WI38 (cell line): ENCODE measurements around the gene VGF.

Source experiments
- H3K4me3 ChIP-seq: 2 replicates; pipeline ENCODE4 v1.5.1; 2011; ENCODE audit warnings: low read depth, mild to moderate bottlenecking, control low read depth, low read length
- TF ChIP-seq, protein P1 (sequence below): IDR thresholded peaks from 2 replicates; pipeline ENCODE4 v1.5.1; 2012; ENCODE audit warnings: low read depth, mild to moderate bottlenecking, control low read depth, low read length

The VGF gene

DNA sequence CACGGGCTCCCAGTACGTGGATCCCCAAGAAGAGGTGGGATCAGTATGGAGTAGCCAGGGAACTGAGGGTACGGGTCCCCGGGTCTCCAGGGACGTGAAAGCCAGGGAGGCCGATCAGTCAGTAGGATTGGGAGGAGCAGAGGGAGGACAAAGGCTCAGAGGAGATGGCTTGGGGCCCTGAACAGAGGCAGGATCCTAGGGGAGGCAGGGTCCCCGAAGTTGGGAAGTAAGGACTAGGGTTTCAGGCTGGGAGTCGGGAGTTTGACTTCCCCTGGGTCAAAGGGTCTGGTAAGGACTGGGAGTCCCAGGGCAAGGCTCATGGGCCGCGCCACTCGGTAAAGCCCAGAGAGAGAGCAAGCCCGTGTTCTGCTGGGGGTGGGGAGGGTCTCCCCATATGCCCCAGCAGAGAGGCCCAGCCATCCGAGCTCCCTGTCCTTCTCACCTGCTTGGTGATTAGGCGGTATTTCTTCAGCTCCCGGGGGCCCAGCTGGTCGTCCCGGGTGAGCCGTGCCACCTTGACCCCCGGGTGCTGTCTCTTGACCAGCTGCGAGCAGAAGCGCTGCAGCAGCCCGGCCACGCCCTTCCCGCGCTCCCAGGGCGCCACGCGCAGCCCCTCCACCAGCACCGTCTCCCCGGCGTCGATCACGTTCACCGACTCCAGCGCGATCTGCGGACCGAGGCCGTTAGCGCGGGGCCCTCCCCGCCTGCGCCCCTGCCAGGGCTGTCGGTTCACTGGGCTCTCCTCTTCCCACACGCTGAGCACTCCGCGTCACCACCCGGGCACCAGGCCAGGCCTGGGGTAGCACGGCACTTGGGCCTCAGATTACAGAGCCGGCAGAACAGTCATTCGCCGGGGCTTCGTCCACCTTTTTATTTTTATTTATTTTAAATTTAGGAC lies 7.7 kb upstream of the VGF start:
- TF ChIP-seq, protein P1, sequence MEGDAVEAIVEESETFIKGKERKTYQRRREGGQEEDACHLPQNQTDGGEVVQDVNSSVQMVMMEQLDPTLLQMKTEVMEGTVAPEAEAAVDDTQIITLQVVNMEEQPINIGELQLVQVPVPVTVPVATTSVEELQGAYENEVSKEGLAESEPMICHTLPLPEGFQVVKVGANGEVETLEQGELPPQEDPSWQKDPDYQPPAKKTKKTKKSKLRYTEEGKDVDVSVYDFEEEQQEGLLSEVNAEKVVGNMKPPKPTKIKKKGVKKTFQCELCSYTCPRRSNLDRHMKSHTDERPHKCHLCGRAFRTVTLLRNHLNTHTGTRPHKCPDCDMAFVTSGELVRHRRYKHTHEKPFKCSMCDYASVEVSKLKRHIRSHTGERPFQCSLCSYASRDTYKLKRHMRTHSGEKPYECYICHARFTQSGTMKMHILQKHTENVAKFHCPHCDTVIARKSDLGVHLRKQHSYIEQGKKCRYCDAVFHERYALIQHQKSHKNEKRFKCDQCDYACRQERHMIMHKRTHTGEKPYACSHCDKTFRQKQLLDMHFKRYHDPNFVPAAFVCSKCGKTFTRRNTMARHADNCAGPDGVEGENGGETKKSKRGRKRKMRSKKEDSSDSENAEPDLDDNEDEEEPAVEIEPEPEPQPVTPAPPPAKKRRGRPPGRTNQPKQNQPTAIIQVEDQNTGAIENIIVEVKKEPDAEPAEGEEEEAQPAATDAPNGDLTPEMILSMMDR = no peak
- H3K4me3 ChIP-seq = peak overlapping the region; percentile 32

DNA sequence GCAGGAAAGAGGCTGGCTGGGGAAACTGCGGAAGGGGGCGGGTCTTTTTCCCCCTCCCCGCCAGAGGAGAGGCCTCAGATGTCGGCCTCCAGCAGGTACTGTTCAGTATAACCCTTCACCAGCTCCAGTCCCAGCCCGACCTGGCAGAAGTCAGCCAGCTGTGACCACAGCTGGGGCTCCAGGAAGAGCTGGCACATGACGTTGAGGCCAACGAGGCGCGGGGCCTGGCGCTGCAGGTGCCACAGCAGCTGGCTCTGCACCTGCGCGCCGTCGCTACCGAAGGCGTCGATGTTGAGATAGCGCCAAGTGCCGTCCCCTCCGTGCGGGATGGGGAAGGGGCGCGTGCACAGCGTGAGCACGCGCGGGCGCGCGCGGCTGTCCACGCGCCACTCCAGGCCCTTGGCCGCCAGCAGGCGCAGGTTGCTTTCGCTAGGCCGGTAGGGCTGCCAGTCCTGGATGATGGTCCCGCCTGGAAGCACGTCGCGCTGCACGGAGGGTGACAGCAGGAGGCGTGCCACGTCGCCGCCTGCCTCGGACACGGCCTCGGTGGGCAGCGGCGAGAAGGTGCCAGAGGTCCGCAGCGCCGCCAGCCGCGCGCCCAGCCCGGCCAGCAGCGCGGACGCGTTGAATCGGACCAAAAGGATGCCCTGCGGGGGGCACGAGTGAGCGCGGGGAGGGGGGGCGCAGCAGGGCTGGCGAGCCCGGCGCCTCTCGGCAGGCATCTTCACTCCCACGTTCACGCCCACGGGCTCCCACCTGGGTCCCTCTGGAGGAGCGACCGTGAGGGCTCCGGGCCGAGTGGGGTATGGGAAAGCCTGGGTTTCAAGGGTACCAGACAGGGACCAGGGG lies 6.9 kb upstream of the VGF start:
- TF ChIP-seq, protein P1 = no peak
- H3K4me3 ChIP-seq = no peak overlapping the region

GRCh38 chr7:101171442-101171837 lies 6.1 kb upstream of the VGF start:
- TF ChIP-seq, protein P1 = peak; percentile 33
- no peak overlapping the region for H3K4me3 ChIP-seq

- TF ChIP-seq, protein P1 = no peak
- no peak overlapping the region for H3K4me3 ChIP-seq
These were observed 5.5 kb upstream of the VGF start for GRCh38 chr7:101170617-101171441.

DNA sequence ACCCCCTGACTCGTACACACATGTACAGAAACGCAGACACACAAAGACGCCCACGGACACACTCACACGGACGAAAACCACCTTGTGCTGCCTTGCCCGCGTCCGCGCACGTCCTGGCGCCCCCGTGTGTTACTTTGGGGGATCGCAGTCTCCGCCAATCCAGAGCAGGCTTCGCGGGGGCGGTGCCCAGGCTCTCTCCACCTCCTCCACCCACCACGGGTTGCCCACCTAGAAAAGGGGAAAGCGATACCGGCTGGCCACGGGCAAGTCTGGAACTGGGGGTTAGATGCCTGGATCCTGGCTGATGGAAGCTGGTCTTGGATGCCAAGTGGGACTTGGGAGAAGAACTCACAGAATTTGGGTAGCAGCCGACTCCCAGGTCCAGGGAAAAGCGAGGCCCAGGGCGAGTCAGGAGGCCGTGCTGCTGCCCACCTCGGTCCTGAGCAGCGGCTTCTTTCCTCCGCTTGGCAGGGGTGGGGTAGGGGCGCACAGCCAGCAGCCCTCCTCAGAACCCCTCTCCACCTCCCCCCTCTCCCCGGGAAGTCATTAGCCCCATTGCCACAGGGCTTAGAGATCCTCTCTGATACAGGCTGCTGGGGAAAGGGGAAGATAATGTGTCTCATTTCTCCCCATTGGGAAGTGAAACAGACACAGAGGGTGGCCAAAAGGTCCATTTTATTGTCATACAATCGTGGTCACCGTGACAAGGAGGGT lies 4.6 kb upstream of the VGF start:
- peak overlapping the region; percentile 14; the same call in 1 of the 2 replicates for H3K4me3 ChIP-seq
- TF ChIP-seq, protein P1 = peak; percentile 93

DNA sequence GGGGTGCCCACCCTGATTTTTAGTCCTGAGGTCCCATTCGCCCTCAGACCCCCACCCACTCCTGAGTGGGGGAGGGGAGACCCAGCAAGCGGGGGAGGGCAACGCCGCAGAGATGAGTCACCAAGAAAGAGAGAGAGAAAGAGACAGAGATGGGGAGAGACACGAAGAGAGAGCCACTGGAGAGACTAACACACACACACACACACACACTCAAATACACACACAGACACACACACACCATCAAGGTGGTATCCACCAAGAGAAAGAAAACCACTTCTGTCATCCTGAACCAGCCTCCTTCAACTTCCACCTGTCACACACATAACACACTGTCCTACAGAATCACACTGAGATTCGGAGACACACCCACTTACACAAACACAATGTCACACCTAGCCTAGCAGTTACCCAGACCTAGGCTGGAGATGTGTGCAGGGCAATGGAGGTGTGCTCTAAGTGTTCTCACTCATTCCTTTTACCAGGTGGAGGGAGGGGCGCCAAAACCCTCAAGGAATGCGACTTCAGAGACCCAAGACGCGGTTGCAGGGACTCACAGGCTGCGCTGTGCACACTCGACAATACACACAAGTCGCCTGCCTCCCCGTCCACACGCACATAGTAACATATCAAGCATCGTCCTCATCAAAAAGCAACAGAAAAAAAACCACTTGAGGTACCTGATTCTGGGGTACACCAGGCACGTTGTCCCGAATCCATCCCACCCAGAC lies 3.9 kb upstream of the VGF start:
- TF ChIP-seq, protein P1 = no peak
- peak overlapping the region; percentile 14; the same call in 1 of the 2 replicates for H3K4me3 ChIP-seq
